GM12878 (cell line): ENCODE data around the gene BZW2. TPM values are rescaled to one million over a fixed set of nuclear protein-coding genes. Genes with fewer than 3 reads are reported as not detected.

ENCODE experiments used
- ATAC-seq: fragments of 200-7000 bp; cut with Tn5 transposase; 3 replicates; pipeline ENCODE4 v1.9.1; 2020; ENCODE audit warnings: mild to moderate bottlenecking, moderate library complexity
- BruUV-seq: library from RNA; stranded (reverse); fragments of 400-500 nt; replicated peaks from 2 replicates; lab custom pipeline; 2021; lab: Mats Ljungman, UMichigan
- CTCF ChIA-PET: fragments of 300-600 bp; sonication (Branson Sonifier 250); formaldehyde crosslinking; extraction: SDS; loops from one replicate; lab custom pipeline; 2021; ENCODE audit warnings: inconsistent platforms; lab: Yijun Ruan, JAX
- POLR2A ChIA-PET: fragments of 350-600 bp; formaldehyde crosslinking; extraction: SDS; loops from one replicate; lab custom pipeline; 2021; ENCODE audit warnings: inconsistent platforms; lab: Charles Lee
- RAD21 ChIA-PET: fragments of 300-600 bp; sonication (Branson Sonifier 250); formaldehyde crosslinking; loops from one replicate; lab custom pipeline; 2023; ENCODE audit warnings: antibody characterized with exemption; ENCODE audit not compliant: unreplicated experiment; lab: Charles Lee
- SMC1A ChIA-PET: fragments of 300-600 bp; sonication (Branson Sonifier 250); formaldehyde crosslinking; loops from one replicate; lab custom pipeline; 2023; ENCODE audit not compliant: unreplicated experiment, uncharacterized antibody; lab: Charles Lee
- DNase-seq: peaks from one replicate; pipeline ENCODE4 v3.0.0-alpha.2; 2011; ENCODE audit warnings: low read depth, low spot score
- FAIRE-seq: peaks from 3 replicates; lab custom pipeline; 2011; peaks lifted over from hg19 to GRCh38; lab: Jason Lieb, UNC
- H2AFZ ChIP-seq: 2 replicates; pipeline ENCODE4 v1.6.0; 2011; ENCODE audit warnings: low read depth, low read length, control low read depth; ENCODE audit not compliant: control insufficient read depth
- H3K27ac ChIP-seq: 2 replicates; pipeline ENCODE4 v1.5.1; 2011; ENCODE audit warnings: control low read depth; ENCODE audit not compliant: control insufficient read depth, insufficient read depth
- H3K27me3 ChIP-seq, 2 experiments: replicated peaks in 1 of 2; 2 replicates each; pipeline versions ENCODE4 v1.6.0 to v1.6.1; 2011; ENCODE audit warnings: low read length in 1 of 2; ENCODE audit not compliant: control insufficient read depth in 2 of 2, insufficient read depth in 2 of 2
- H3K36me3 ChIP-seq, 2 experiments: 2 replicates each; pipeline ENCODE4 v1.5.1; 2011; ENCODE audit warnings: low read length in 1 of 2; ENCODE audit not compliant: control insufficient read depth in 2 of 2, insufficient read depth in 2 of 2
- H3K4me1 ChIP-seq: 2 replicates; pipeline ENCODE4 v1.6.1; 2011; ENCODE audit warnings: mild to moderate bottlenecking, low read length, moderate library complexity, mixed read lengths; ENCODE audit not compliant: control insufficient read depth, insufficient read depth
- H3K4me2 ChIP-seq: 2 replicates; pipeline ENCODE4 v1.6.0; 2011; ENCODE audit warnings: control low read depth; ENCODE audit not compliant: control insufficient read depth, insufficient read depth
- H3K4me3 ChIP-seq: fragments of 200-600 bp; sonication (generic); 2 replicates; pipeline ENCODE4 v1.5.1; 2016
- H3K79me2 ChIP-seq: 2 replicates; pipeline ENCODE4 v1.6.0; 2011; ENCODE audit warnings: low read length; ENCODE audit not compliant: control insufficient read depth, insufficient read depth
- H3K9ac ChIP-seq: 2 replicates; pipeline ENCODE4 v1.8.0; 2011; ENCODE audit warnings: low read length, control low read depth, mixed read lengths; ENCODE audit not compliant: control insufficient read depth, insufficient read depth
- H3K9me3 ChIP-seq: replicated peaks from 3 replicates; pipeline ENCODE4 v1.5.1; 2011; ENCODE audit warnings: mild to moderate bottlenecking, low read length; ENCODE audit not compliant: control insufficient read depth, insufficient read depth
- H4K20me1 ChIP-seq: 2 replicates; pipeline ENCODE4 v1.6.0; 2011; ENCODE audit not compliant: control insufficient read depth, insufficient read depth
- FOS ChIP-seq: IDR thresholded peaks from 3 replicates; pipeline ENCODE4 v1.6.1; 2011; ENCODE audit warnings: borderline replicate concordance; ENCODE audit not compliant: insufficient read length; ENCODE audit errors: extremely low read depth
- NFYB ChIP-seq: IDR thresholded peaks from 2 replicates; pipeline ENCODE4 v1.6.1; 2011; ENCODE audit warnings: low read depth, mild to moderate bottlenecking, low read length, improper control_type of control experiment, moderate library complexity; ENCODE audit not compliant: insufficient read depth
- SMARCA5 ChIP-seq: fragments of 450-650 bp; IDR thresholded peaks from 2 replicates; pipeline ENCODE4 v1.6.1; 2017; ENCODE audit warnings: mild to moderate bottlenecking
- WGBS: methylation state at CpG from one replicate; pipeline ENCODE4 v1.1.6; 2016; ENCODE audit warnings: low lambda C conversion rate; ENCODE audit not compliant: insufficient replicate concordance, insufficient coverage; ENCODE audit errors: missing lambda C conversion rate; 5-methylcytosine and 5-hydroxymethylcytosine counted together
- in situ Hi-C: fragments of 300-500 bp; cut with MboI; formaldehyde crosslinking; loops from 9 replicates; pipeline ENCODE4 v1.14.3; 2018; ENCODE audit warnings: mixed read lengths
- intact Hi-C: fragments of 100-400 bp; cut with micrococcal nuclease; formaldehyde crosslinking; loops from one replicate; pipeline ENCODE4 v1.14.2; 2022; ENCODE audit not compliant: unreplicated experiment
- polyA plus RNA-seq, 11 experiments: library from polyadenylated mRNA; depleted of rRNA in 4 of 11; unstranded in 6 of 11; stranded (reverse) in 5 of 11; fragments of >200 nt; fragmentation: Nextera tagmentation in 4 of 11; fragmentation: Illumina TruSeq in 1 of 11; extraction: Ambion mirVana in 4 of 11; extraction: Trizol in 1 of 11; gene quantifications; 1 replicate in 1 of 11; 2 replicates in 10 of 11; pipeline versions ENCODE4 v1.2.1 to v1.2.3, GENCODE V29; 2011 to 2016; ENCODE audit warnings: inconsistent platforms in 2 of 11, missing spikeins in 2 of 11, low read depth in 1 of 11
- total RNA-seq, 4 experiments: library from RNA; depleted of rRNA in 3 of 4; stranded (reverse); fragments of >200 nt in 3 of 4; fragmentation: Illumina TruSeq in 1 of 4; extraction: Trizol in 1 of 4; gene quantifications; 2 replicates each; pipeline versions ENCODE4 v1.2.1 to v1.2.3, GENCODE V29; 2013 to 2021
- TF ChIP-seq, protein P1 (sequence below): fragments of 450-650 bp; IDR thresholded peaks from 2 replicates; pipeline ENCODE4 v1.6.1; 2017; ENCODE audit warnings: low read depth, mild to moderate bottlenecking, moderate library complexity

BZW2 gene
- total and polyA plus RNA-seq, 10 of the 15 experiments (the other 5 are each of a cell fraction or from before 2014, with no cell fraction given), result 1.3 to 6.8 (median 3.1) TPM

DNA sequence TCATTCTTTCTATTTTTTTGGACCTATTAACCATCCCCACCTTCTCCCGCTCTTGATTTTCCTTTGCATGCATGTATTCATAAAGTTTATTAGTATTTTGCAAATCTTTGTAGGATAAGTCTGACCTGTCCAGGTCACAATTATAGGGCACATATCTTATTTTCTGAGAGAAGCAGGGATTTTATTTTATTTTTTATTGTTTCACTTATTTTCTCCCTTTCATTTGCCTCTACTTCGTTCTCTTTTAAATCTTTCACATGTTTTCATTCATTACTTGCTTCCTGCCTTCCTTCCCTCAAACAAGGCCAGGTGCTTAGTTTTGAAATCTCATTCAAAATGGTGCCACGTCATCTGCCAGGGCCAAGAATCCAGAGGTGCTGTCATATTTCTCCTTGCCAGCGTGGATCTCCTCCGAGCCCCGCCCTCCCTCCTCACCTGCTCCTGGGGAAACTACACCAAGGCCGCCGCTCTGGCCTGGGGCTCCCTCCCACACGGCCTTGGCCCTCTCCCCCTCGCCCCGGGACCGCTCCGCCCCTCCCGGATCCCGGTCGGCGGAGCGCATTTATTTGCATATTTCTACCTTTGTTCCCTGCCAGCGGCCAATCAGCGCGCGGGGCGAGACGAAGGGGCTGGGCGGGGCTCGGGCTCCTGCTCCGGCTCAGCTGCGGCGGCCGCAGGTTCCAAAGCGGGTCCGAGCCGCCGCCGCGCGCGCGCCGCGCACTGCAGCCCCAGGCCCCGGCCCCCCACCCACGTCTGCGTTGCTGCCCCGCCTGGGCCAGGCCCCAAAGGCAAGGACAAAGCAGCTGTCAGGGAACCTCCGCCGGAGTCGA is 107.3 kb downstream of the BZW2 start, which contains the start of gene TSPAN13:
Gene TSPAN13, plus strand, starts transcription at position 654 of the 830 bp plus-strand sequence. CDS start 213 bp downstream, outside the sequence.
- ATAC-seq, result no peak; the same call in 2 of the 3 replicates
- ChIA-PET RAD21 (no interaction called here), SMC1A (no interaction called here), CTCF (no interaction called here), POLR2A (no interaction called here)
- BruUV-seq, result no TSS peak
- intact Hi-C loops, result no loop called here
- Histone ChIP-seq H4K20me1 (no peaks in the 10 kb centered on the region), H3K9ac (no peak within 1 kb of the TSS), H3K4me2 (peak within 1 kb of the TSS; percentile 64; the same call in 1 of the 2 replicates), H3K4me1 (no peaks in the 10 kb centered on the region), H3K27ac (no peak within 1 kb of the TSS), H3K27me3 (peaks cover 6 to 18% of the 10 kb centered on the region in 2 experiments), H3K36me3 (no peaks in the 10 kb centered on the region), H3K9me3 (no peaks in the 10 kb centered on the region), H3K4me3 (peak within 1 kb of the TSS; percentile 31; the same call in 1 of the 2 replicates), H3K79me2 (no peaks in the 10 kb centered on the region), H2AFZ (no peak within 1 kb of the TSS; the same call in 1 of the 2 replicates)
- TF ChIP-seq SMARCA5 (no peak), NFYB (peak; percentile 40; the same call in 1 of the 2 replicates), FOS (no peak)
- TF ChIP-seq, protein P1, sequence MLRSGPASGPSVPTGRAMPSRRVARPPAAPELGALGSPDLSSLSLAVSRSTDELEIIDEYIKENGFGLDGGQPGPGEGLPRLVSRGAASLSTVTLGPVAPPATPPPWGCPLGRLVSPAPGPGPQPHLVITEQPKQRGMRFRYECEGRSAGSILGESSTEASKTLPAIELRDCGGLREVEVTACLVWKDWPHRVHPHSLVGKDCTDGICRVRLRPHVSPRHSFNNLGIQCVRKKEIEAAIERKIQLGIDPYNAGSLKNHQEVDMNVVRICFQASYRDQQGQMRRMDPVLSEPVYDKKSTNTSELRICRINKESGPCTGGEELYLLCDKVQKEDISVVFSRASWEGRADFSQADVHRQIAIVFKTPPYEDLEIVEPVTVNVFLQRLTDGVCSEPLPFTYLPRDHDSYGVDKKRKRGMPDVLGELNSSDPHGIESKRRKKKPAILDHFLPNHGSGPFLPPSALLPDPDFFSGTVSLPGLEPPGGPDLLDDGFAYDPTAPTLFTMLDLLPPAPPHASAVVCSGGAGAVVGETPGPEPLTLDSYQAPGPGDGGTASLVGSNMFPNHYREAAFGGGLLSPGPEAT, result no peak
- no peak for FAIRE-seq
- WGBS, result 8% methylated on average over 36 of the region's 48 CpGs
- no peak for DNase-seq
- in situ Hi-C loops, result no loop called here
